A549 (cell line): ENCODE data around the gene LIG3. TPM values are rescaled to one million over a fixed set of nuclear protein-coding genes. Genes with fewer than 3 reads are reported as not detected.

Source experiments
- ATAC-seq, 2 experiments: fragments of 200-7000 bp in 1 of 2; fragments of >200 bp in 1 of 2; cut with Nextera tagmentation in 1 of 2; cut with Tn5 transposase in 1 of 2; 3 replicates each; pipeline versions ENCODE4 v1.8.0 to v1.9.1; 2018 to 2020; ENCODE audit warnings: mild to moderate bottlenecking in 1 of 2, moderate library complexity in 1 of 2
- CTCF ChIA-PET: fragments of 300-600 bp; sonication (Branson Sonifier 250); formaldehyde crosslinking; extraction: SDS; loops from one replicate; lab custom pipeline; 2021; ENCODE audit warnings: antibody characterized with exemption, inconsistent platforms; lab: Yijun Ruan, JAX
- POLR2A ChIA-PET: fragments of 350-600 bp; formaldehyde crosslinking; extraction: SDS; loops from one replicate; lab custom pipeline; 2021; ENCODE audit warnings: antibody characterized with exemption, inconsistent platforms; lab: Yijun Ruan, JAX
- DNase-seq, 2 experiments: peaks; one replicate each; pipeline versions ENCODE4 v3.0.0 to v3.0.0-alpha.2; 2011 to 2016; ENCODE audit warnings: low read depth in 1 of 2, low spot score in 1 of 2
- FAIRE-seq: peaks from 2 replicates; lab custom pipeline; 2011; peaks lifted over from hg19 to GRCh38; lab: Jason Lieb, UNC
- H3K27ac ChIP-seq, 2 experiments: fragments of >200 bp; sonication (Bioruptor Twin); formaldehyde crosslinking; 3 replicates each; pipeline ENCODE4 v1.5.1; 2016 to 2017
- H3K4me1 ChIP-seq: fragments of >200 bp; sonication (Bioruptor Twin); formaldehyde crosslinking; 3 replicates; pipeline ENCODE4 v1.6.1; 2016
- H3K4me2 ChIP-seq: fragments of >200 bp; sonication (Bioruptor Twin); formaldehyde crosslinking; 3 replicates; pipeline ENCODE4 v1.6.1; 2016
- H3K4me3 ChIP-seq: fragments of >200 bp; sonication (Bioruptor Twin); formaldehyde crosslinking; 3 replicates; pipeline ENCODE4 v1.5.1; 2016
- H3K9me3 ChIP-seq: fragments of >200 bp; sonication (Bioruptor Twin); formaldehyde crosslinking; 3 replicates; pipeline ENCODE4 v1.6.1; 2016
- BHLHE40 ChIP-seq: IDR thresholded peaks from 2 replicates; pipeline ENCODE4 v1.6.1; 2012; ENCODE audit warnings: low read depth, low read length, inconsistent platforms
- EHMT2 ChIP-seq: fragments of 200-600 bp; sonication (generic); IDR thresholded peaks from 2 replicates; pipeline ENCODE4 v1.6.1; 2016; ENCODE audit warnings: antibody characterized with exemption, low read depth, mild to moderate bottlenecking, moderate library complexity
- EP300 ChIP-seq, 2 experiments: fragments of >200 bp; sonication (Bioruptor Twin); formaldehyde crosslinking; IDR thresholded peaks; 2 replicates in 1 of 2; 3 replicates in 1 of 2; pipeline ENCODE4 v1.6.1; 2016 to 2017
- FOXS1 ChIP-seq: fragments of 250-450 bp; sonication (Bioruptor Pico); IDR thresholded peaks from 2 replicates; pipeline ENCODE4 v1.5.0; 2020; ENCODE audit warnings: mild to moderate bottlenecking, moderate library complexity
- GATA3 ChIP-seq: IDR thresholded peaks from 2 replicates; pipeline ENCODE4 v1.6.1; 2012; ENCODE audit warnings: borderline replicate concordance
- HDAC2 ChIP-seq: fragments of 200-600 bp; sonication (generic); IDR thresholded peaks from 2 replicates; pipeline ENCODE4 v1.6.1; 2016
- HEYL ChIP-seq: fragments of 250-450 bp; sonication (Bioruptor Pico); IDR thresholded peaks from 2 replicates; pipeline ENCODE4 v1.8.0; 2021; ENCODE audit warnings: mild to moderate bottlenecking, moderate library complexity
- HOXB13 ChIP-seq: fragments of 250-450 bp; sonication (Bioruptor Pico); IDR thresholded peaks from 2 replicates; pipeline ENCODE4 v1.5.0; 2020; ENCODE audit warnings: low read depth, mild to moderate bottlenecking, moderate library complexity
- JUN ChIP-seq, 2 experiments: fragments of >200 bp; sonication (Bioruptor Twin); formaldehyde crosslinking; IDR thresholded peaks; 2 replicates in 1 of 2; 3 replicates in 1 of 2; pipeline ENCODE4 v1.6.1; 2016 to 2017
- JUNB ChIP-seq: fragments of >200 bp; sonication (Bioruptor Twin); formaldehyde crosslinking; IDR thresholded peaks from 2 replicates; pipeline ENCODE4 v1.6.1; 2016
- KDM1A ChIP-seq: fragments of 200-600 bp; sonication (generic); IDR thresholded peaks from 2 replicates; pipeline ENCODE4 v1.6.1; 2016; ENCODE audit warnings: low read depth, mild to moderate bottlenecking
- NFE2L2 ChIP-seq: fragments of 150-350 bp; conservative IDR thresholded peaks from 2 replicates; pipeline ENCODE4 v1.6.1; 2014; ENCODE audit warnings: low read length
- NR3C1 ChIP-seq: fragments of >200 bp; sonication (Bioruptor Twin); formaldehyde crosslinking; IDR thresholded peaks from 3 replicates; pipeline ENCODE4 v1.6.1; 2017
- PHF8 ChIP-seq: fragments of 200-600 bp; sonication (generic); IDR thresholded peaks from 2 replicates; pipeline ENCODE4 v1.6.1; 2016; ENCODE audit warnings: low read depth, mild to moderate bottlenecking, antibody characterized with exemption, moderate library complexity, borderline replicate concordance
- POLR2AphosphoS2 ChIP-seq: conservative IDR thresholded peaks from 2 replicates; pipeline ENCODE4 v1.6.1; 2012; ENCODE audit warnings: low read length, improper control_type of control experiment, inconsistent platforms
- RAD21 ChIP-seq, 2 experiments: fragments of >200 bp in 1 of 2; sonication (Bioruptor Twin) in 1 of 2; formaldehyde crosslinking in 1 of 2; IDR thresholded peaks in 1 of 2; conservative IDR thresholded peaks in 1 of 2; 2 replicates in 1 of 2; 3 replicates in 1 of 2; pipeline ENCODE4 v1.6.1; 2012 to 2018; ENCODE audit warnings: inconsistent platforms in 1 of 2
- RFX5 ChIP-seq: fragments of 450-650 bp; IDR thresholded peaks from 2 replicates; pipeline ENCODE4 v1.7.1; 2014; ENCODE audit warnings: antibody characterized with exemption, mild to moderate bottlenecking, moderate library complexity
- SMC3 ChIP-seq: fragments of >200 bp; sonication (Bioruptor Twin); formaldehyde crosslinking; IDR thresholded peaks from 3 replicates; pipeline ENCODE4 v1.6.1; 2018; ENCODE audit warnings: inconsistent platforms
- TP53 ChIP-seq: fragments of 250-450 bp; sonication (Bioruptor Pico); IDR thresholded peaks from 2 replicates; pipeline ENCODE4 v1.5.0; 2021; ENCODE audit warnings: mild to moderate bottlenecking, moderate library complexity
- ZSCAN20 ChIP-seq: fragments of 250-450 bp; sonication (Bioruptor Pico); IDR thresholded peaks from 2 replicates; pipeline ENCODE4 v1.8.0; 2022; ENCODE audit warnings: mild to moderate bottlenecking, moderate library complexity
- WGBS: methylation state at CpG from one replicate; pipeline ENCODE4 v1.1.6; 2017; ENCODE audit errors: missing lambda C conversion rate; 5-methylcytosine and 5-hydroxymethylcytosine counted together
- polyA plus RNA-seq, 4 experiments: library from polyadenylated mRNA; depleted of rRNA in 3 of 4; stranded (reverse); fragments of >200 nt; fragmentation: RNase III in 1 of 4; extraction: RNeasy Plus Mini Kit Qiagen cat#74134 plus additional on column Dnase treatment in 1 of 4; gene quantifications; 2 replicates in 3 of 4; 3 replicates in 1 of 4; pipeline ENCODE4 v1.2.3, GENCODE V29; 2011 to 2017
- TF ChIP-seq, protein P1 (sequence below): fragments of >200 bp; sonication (Bioruptor Twin); formaldehyde crosslinking; IDR thresholded peaks from 3 replicates; pipeline ENCODE4 v1.6.1; 2016
- TF ChIP-seq, protein P2 (sequence below): fragments of >200 bp; sonication (Bioruptor Twin); formaldehyde crosslinking; IDR thresholded peaks from 3 replicates; pipeline ENCODE4 v1.5.1; 2016
- TF ChIP-seq, protein P3 (sequence below): fragments of 150-350 bp; IDR thresholded peaks from 2 replicates; pipeline ENCODE4 v1.6.1; 2014; ENCODE audit warnings: low read depth, mild to moderate bottlenecking, low read length
- TF ChIP-seq, protein P4 (sequence below): IDR thresholded peaks from 2 replicates; pipeline ENCODE4 v1.6.1; 2012; ENCODE audit warnings: low read depth, borderline replicate concordance

Gene LIG3
- polyA plus RNA-seq, 2 of the 4 experiments (the other 2 are of a cell fraction) = 36.3 to 56.8 TPM

DNA sequence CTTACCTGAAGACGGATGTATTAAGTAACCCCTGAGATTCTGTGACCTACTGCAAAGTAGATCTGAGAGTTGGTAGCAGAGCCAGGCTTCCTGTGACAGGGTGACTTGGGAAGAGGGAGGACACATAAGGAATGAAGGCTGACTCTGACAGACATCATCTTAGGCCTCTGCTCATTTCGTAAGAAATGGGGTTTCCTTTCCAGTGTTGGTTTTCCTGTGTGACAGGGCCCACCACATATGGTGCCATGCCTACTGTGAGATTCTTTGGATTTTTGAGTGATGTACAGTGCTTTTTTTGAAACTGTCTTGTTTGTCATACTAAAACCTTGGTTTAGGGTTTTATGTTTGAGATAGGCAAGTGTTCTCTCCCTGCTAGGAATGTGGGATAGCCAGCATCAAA is 12.7 kb downstream of the LIG3 start (continued):
- TF ChIP-seq JUNB = no peak
- TF ChIP-seq BHLHE40 = no peak
- no peak for TF ChIP-seq EP300 (IDR thresholded peaks at IDR 0.05)
- TF ChIP-seq, all 56 proteins: peak for 0

DNA sequence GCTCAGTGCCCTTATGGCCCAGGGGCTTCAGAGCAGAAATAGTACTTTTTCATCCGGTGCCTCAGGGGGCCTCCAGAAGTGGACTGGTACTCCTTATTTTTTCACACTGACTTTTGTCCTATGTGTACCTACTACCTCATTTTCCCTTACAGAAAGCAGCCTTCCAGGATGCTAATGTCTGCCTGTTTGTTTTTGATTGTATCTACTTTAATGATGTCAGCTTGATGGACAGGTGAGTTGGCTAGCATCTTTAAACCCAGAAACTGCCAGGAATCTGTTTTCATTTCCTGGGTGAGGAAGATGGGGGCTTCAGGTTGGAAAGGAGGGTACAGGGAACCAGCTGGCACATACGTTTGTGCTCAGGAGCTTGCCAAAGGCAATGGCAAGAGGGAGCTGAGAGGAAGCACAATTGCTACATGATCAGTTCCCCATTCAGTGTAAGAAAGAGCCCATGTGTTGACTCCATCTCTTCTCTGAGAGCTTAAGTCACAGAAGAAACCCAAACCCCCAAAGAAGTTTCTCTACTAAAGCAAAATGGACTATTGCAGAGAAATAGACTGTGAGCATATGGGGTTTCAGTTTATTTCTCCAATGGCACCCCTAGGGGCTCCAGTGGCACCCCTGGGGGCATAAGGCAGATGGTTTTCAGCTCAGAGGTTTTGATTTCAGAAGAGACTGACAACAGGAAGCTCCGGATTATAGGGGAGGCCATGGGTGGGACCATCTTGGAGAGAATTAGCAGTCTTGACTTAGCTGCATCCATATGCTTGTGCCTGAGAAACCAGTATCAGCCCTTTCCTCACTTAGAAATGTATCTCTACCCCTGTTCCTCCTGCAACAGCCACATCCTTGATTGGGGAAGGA is 16.3 kb downstream of the LIG3 start:
- DNase-seq = no peak
- no peak overlapping the region for H3K4me2 ChIP-seq
- peaks cover 3% of the 10 kb centered on the region; the same call in 1 of the 3 replicates for H3K4me1 ChIP-seq
- TF ChIP-seq POLR2AphosphoS2 = no peak
- TF ChIP-seq, protein P1, sequence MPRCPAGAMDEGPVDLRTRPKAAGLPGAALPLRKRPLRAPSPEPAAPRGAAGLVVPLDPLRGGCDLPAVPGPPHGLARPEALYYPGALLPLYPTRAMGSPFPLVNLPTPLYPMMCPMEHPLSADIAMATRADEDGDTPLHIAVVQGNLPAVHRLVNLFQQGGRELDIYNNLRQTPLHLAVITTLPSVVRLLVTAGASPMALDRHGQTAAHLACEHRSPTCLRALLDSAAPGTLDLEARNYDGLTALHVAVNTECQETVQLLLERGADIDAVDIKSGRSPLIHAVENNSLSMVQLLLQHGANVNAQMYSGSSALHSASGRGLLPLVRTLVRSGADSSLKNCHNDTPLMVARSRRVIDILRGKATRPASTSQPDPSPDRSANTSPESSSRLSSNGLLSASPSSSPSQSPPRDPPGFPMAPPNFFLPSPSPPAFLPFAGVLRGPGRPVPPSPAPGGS = no peak
- no peak for TF ChIP-seq EP300 (IDR thresholded peaks at IDR 0.05)
- ChIA-PET POLR2A (interaction anchor here (1.5 kb wide), 1 partner anchor 66 kb away, joined by 4 read pairs; the partner anchor contains the start of gene RFFL), CTCF (interaction anchor here (0.6 to 10.6 kb wide), 20 partner anchors 9 to 551 kb away, joined by 3 to 297 read pairs (median 7); partner anchors contain the start of genes CCT6B, FNDC8, RAD51D and RFFL)
- ATAC-seq = no peak
- H3K27ac ChIP-seq = no peak overlapping the region
- no peaks in the 10 kb centered on the region for H3K9me3 ChIP-seq
- no peak overlapping the region for H3K4me3 ChIP-seq
- WGBS = 87% methylated on average over 3 of the region's 3 CpGs
- no peak for FAIRE-seq

DNA sequence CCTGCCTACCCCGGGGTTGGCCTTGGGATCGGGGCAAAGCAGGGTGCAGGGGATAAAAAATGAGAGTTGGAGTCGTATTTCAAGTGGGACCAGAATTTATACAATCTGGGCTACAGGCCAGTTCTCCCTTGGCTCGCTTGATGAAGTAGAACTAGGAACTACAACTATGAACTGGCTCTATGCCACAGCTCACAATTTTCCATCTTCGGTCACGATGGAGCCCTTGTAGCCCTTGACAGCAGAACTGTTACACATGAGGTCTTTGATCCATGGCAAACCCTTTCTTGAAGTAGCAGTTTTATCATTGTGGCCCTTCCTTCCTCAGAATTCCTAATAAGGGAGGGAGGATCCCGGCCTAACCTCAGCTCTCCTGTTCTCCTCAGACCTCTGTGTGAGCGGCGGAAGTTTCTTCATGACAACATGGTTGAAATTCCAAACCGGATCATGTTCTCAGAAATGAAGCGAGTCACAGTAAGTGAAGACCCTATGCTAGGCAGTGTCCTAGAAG is 17.1 kb downstream of the LIG3 start:
- CTCF ChIA-PET = interaction anchor here (0.6 to 10.6 kb wide), 29 partner anchors 10 to 552 kb away, joined by 3 to 297 read pairs (median 5); partner anchors contain the start of genes CCT6B, FNDC8, RAD51D and RFFL
- 89% methylated on average over 11 of the region's 11 CpGs for WGBS
- peaks cover 3% of the 10 kb centered on the region; the same call in 1 of the 3 replicates for H3K4me1 ChIP-seq

DNA sequence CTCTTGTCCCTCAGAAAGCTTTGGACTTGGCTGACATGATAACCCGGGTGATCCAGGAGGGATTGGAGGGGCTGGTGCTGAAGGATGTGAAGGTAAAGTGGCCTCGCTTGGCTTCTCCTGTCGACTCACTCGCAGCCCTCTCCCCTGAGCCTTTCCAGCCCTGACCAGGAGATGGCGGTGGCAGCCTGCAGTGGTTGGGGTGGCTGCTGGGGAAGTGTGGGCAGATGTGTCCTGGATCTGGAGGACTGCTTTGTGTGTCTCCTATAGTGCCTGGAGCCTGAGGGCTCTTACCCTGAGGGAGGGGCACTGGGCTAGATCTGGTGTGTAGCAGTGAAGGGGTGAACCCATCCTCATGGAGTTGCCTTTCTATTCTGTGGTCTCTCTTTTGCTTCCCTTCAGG is 17.9 kb downstream of the LIG3 start:
- ATAC-seq (peak; percentile 90), FAIRE-seq (no peak), DNase-seq (peak; percentile 78 to 95)
- 37% methylated on average over 5 of the region's 5 CpGs for WGBS
- CTCF ChIA-PET = interaction anchor here (0.6 to 10.6 kb wide), 34 partner anchors 10 to 578 kb away, joined by 3 to 297 read pairs (median 6); partner anchors contain the start of genes FNDC8, RAD51D and RFFL
- peak overlapping the region; percentile 25 to 55; a peak in 4 of 6 replicates for H3K27ac ChIP-seq
- POLR2A ChIA-PET = interaction anchor here (0.8 kb wide), 1 partner anchor 23 kb away, joined by 4 read pairs; no protein-coding TSS in a partner anchor
- no peak overlapping the region for H3K4me3 ChIP-seq
- no peak overlapping the region for H3K4me2 ChIP-seq
- H3K9me3 ChIP-seq = no peaks in the 10 kb centered on the region
- H3K4me1 ChIP-seq = peaks cover 3% of the 10 kb centered on the region; the same call in 1 of the 3 replicates
- TF ChIP-seq GATA3 = no peak
- TF ChIP-seq EHMT2 = no peak
- TF ChIP-seq KDM1A = no peak
- no peak for TF ChIP-seq HEYL (CRISPR knock-in tag)
- TF ChIP-seq, protein P2, sequence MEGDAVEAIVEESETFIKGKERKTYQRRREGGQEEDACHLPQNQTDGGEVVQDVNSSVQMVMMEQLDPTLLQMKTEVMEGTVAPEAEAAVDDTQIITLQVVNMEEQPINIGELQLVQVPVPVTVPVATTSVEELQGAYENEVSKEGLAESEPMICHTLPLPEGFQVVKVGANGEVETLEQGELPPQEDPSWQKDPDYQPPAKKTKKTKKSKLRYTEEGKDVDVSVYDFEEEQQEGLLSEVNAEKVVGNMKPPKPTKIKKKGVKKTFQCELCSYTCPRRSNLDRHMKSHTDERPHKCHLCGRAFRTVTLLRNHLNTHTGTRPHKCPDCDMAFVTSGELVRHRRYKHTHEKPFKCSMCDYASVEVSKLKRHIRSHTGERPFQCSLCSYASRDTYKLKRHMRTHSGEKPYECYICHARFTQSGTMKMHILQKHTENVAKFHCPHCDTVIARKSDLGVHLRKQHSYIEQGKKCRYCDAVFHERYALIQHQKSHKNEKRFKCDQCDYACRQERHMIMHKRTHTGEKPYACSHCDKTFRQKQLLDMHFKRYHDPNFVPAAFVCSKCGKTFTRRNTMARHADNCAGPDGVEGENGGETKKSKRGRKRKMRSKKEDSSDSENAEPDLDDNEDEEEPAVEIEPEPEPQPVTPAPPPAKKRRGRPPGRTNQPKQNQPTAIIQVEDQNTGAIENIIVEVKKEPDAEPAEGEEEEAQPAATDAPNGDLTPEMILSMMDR = peak; percentile 92
- no peak for TF ChIP-seq ZSCAN20 (CRISPR knock-in tag)
- TF ChIP-seq, protein P3, sequence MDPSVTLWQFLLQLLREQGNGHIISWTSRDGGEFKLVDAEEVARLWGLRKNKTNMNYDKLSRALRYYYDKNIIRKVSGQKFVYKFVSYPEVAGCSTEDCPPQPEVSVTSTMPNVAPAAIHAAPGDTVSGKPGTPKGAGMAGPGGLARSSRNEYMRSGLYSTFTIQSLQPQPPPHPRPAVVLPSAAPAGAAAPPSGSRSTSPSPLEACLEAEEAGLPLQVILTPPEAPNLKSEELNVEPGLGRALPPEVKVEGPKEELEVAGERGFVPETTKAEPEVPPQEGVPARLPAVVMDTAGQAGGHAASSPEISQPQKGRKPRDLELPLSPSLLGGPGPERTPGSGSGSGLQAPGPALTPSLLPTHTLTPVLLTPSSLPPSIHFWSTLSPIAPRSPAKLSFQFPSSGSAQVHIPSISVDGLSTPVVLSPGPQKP = no peak
- TF ChIP-seq NFE2L2 = no peak
- TF ChIP-seq HOXB13 (CRISPR knock-in tag) = no peak
- no peak for TF ChIP-seq HDAC2
- no peak for TF ChIP-seq PHF8
- peak; percentile 97 to 99 for TF ChIP-seq RAD21 (conservative IDR thresholded peaks at IDR 0.05 in 1 of 2, IDR thresholded peaks at IDR 0.05 in 1 of 2)
- no peak for TF ChIP-seq FOXS1 (CRISPR knock-in tag)
- no peak for TF ChIP-seq NR3C1
- TF ChIP-seq TP53 (CRISPR knock-in tag) = no peak
- TF ChIP-seq, protein P1 = no peak
- TF ChIP-seq, protein P4, sequence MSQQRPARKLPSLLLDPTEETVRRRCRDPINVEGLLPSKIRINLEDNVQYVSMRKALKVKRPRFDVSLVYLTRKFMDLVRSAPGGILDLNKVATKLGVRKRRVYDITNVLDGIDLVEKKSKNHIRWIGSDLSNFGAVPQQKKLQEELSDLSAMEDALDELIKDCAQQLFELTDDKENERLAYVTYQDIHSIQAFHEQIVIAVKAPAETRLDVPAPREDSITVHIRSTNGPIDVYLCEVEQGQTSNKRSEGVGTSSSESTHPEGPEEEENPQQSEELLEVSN = no peak
- peak; percentile 96 for TF ChIP-seq SMC3
- no peak for TF ChIP-seq RFX5

More for the DNA sequence above, 17.1 kb downstream of the LIG3 start:
- DNase-seq (no peak), ATAC-seq (no peak), FAIRE-seq (no peak)
- H3K27ac ChIP-seq = no peak overlapping the region
- H3K4me2 ChIP-seq = no peak overlapping the region
- H3K9me3 ChIP-seq = no peaks in the 10 kb centered on the region
- POLR2A ChIA-PET = no interaction called here
- no peak for TF ChIP-seq JUN (IDR thresholded peaks at IDR 0.05)
- no peak overlapping the region for H3K4me3 ChIP-seq
